ENCODE measurements around the gene EDC3. TPM values are rescaled to one million over a fixed set of nuclear protein-coding genes. Genes with fewer than 3 reads are reported as not detected.

EDC3 gene
- total and polyA plus RNA-seq, 2 experiments from 2014 or later = 13.8 to 26.5 TPM

GRCh38 chr15:74621936-74622335 is 73.9 kb downstream of the EDC3 start:
- Histone ChIP-seq H2AFZ (no peak overlapping the region), H3K4me1 (ENCODE audit: insufficient read depth) (peaks cover 5% of the 10 kb centered on the region), H3K79me2 (replicated peaks; ENCODE audit: insufficient read depth) (peaks cover 24% of the 10 kb centered on the region), H3K4me3 (no peak overlapping the region), H3K4me2 (no peak overlapping the region), H3K9me2 (ENCODE audit: insufficient read depth) (no peaks in the 10 kb centered on the region), H3K36me3 (ENCODE audit: insufficient read depth) (peaks cover 14% of the 10 kb centered on the region; the same call in 1 of the 2 replicates), H3F3A (replicated peaks; ENCODE audit: low read depth) (peaks cover 21% of the 10 kb centered on the region; the same call in 1 of the 2 replicates), H4K20me1 (replicated peaks; ENCODE audit: insufficient read depth) (peaks cover 28% of the 10 kb centered on the region), H3K27ac (ENCODE audit: low read depth) (no peak overlapping the region), H3K27me3 (ENCODE audit: insufficient read depth) (no peaks in the 10 kb centered on the region)
- no peak for TF ChIP-seq REST (IDR thresholded peaks at IDR 0.05; ENCODE audit: unreplicated experiment)
- TF ChIP-seq POLR2AphosphoS5 (IDR thresholded peaks at IDR 0.05; ENCODE audit: low read depth) = no peak
- Mint-ChIP-seq H3K4me3 (no peak overlapping the region; the same call in 2 of the 3 replicates), H3K27ac (peak overlapping the region; percentile 57; the same call in 1 of the 2 replicates), H3K27me3 (ENCODE audit: insufficient read depth, low read depth, poor library complexity) (peaks cover 22% of the 10 kb centered on the region), H3K4me1 (peaks cover 22% of the 10 kb centered on the region), H3K9me3 (no peaks in the 10 kb centered on the region; the same call in 2 of the 3 replicates), H3K36me3 (ENCODE audit: low read depth) (peaks cover 75% of the 10 kb centered on the region)
- ATAC-seq (peak; percentile 83), DNase-seq (ENCODE audit: low spot score) (peak; percentile 85)

DNA sequence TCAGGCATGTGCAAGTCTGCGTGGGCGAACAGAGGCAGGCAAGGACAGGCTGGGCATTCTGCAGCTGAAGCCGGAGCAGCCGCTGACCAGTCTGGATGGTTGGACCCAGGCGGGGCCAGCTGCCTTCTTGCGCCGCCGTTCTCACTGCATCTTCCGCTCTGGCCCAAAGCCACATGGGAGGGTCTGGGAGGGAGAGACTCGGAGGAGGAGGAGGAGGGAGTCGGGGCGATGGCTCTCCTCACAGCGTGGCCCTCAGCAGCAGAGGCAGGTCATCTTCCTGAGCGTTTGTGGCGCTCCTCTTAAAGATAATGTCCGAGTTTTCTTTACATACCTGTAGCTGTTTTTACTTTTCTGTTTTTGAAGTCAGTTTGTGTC is 74.3 kb downstream of the EDC3 start:
- Histone ChIP-seq H3K79me2 (replicated peaks; ENCODE audit: insufficient read depth) (peaks cover 28% of the 10 kb centered on the region), H3K36me3 (ENCODE audit: insufficient read depth) (peaks cover 14% of the 10 kb centered on the region; the same call in 1 of the 2 replicates), H2AFZ (no peak overlapping the region), H3K27ac (ENCODE audit: low read depth) (no peak overlapping the region), H3K4me1 (ENCODE audit: insufficient read depth) (peaks cover 9% of the 10 kb centered on the region), H3F3A (replicated peaks; ENCODE audit: low read depth) (peaks cover 23% of the 10 kb centered on the region; the same call in 1 of the 2 replicates), H3K27me3 (ENCODE audit: insufficient read depth) (no peaks in the 10 kb centered on the region), H3K4me2 (no peak overlapping the region), H4K20me1 (replicated peaks; ENCODE audit: insufficient read depth) (peaks cover 33% of the 10 kb centered on the region), H3K4me3 (no peak overlapping the region), H3K9me2 (ENCODE audit: insufficient read depth) (no peaks in the 10 kb centered on the region)
- H3K4me1 Mint-ChIP-seq = peaks cover 26% of the 10 kb centered on the region
- H3K9me3 Mint-ChIP-seq = no peaks in the 10 kb centered on the region; the same call in 2 of the 3 replicates
- no peak for DNase-seq (ENCODE audit: low spot score)
- H3K27me3 Mint-ChIP-seq (ENCODE audit: insufficient read depth, low read depth, poor library complexity) = peaks cover 20% of the 10 kb centered on the region
- H3K4me3 Mint-ChIP-seq = no peak overlapping the region; the same call in 2 of the 3 replicates
- no peak for ATAC-seq
- peaks cover 73% of the 10 kb centered on the region for H3K36me3 Mint-ChIP-seq (ENCODE audit: low read depth)
- TF ChIP-seq EZH2 (IDR thresholded peaks at IDR 0.05; ENCODE audit: low read depth, unreplicated experiment) (no peak), CTCF (conservative IDR thresholded peaks at IDR 0.05; ENCODE audit: low read depth in 2 of 2) (no peak), STAT1 (IDR thresholded peaks at IDR 0.05; ENCODE audit: unreplicated experiment) (no peak), JUNB (IDR thresholded peaks at IDR 0.05; ENCODE audit: unreplicated experiment) (no peak), ZNF331 (CRISPR knock-in tag; IDR thresholded peaks at IDR 0.05; ENCODE audit: low read depth) (no peak)
- TF ChIP-seq, protein P1, sequence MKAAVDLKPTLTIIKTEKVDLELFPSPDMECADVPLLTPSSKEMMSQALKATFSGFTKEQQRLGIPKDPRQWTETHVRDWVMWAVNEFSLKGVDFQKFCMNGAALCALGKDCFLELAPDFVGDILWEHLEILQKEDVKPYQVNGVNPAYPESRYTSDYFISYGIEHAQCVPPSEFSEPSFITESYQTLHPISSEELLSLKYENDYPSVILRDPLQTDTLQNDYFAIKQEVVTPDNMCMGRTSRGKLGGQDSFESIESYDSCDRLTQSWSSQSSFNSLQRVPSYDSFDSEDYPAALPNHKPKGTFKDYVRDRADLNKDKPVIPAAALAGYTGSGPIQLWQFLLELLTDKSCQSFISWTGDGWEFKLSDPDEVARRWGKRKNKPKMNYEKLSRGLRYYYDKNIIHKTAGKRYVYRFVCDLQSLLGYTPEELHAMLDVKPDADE (IDR thresholded peaks at IDR 0.05) = no peak
- peak overlapping the region; percentile 57; the same call in 1 of the 2 replicates for H3K27ac Mint-ChIP-seq

Data from GM23338 (cell line).